ENCODE data around the gene PYGB. TPM values are rescaled to one million over a fixed set of nuclear protein-coding genes. Genes with fewer than 3 reads are reported as not detected.

The PYGB gene
- total RNA-seq, 1 donor from 2014 or later, result 117 TPM

DNA sequence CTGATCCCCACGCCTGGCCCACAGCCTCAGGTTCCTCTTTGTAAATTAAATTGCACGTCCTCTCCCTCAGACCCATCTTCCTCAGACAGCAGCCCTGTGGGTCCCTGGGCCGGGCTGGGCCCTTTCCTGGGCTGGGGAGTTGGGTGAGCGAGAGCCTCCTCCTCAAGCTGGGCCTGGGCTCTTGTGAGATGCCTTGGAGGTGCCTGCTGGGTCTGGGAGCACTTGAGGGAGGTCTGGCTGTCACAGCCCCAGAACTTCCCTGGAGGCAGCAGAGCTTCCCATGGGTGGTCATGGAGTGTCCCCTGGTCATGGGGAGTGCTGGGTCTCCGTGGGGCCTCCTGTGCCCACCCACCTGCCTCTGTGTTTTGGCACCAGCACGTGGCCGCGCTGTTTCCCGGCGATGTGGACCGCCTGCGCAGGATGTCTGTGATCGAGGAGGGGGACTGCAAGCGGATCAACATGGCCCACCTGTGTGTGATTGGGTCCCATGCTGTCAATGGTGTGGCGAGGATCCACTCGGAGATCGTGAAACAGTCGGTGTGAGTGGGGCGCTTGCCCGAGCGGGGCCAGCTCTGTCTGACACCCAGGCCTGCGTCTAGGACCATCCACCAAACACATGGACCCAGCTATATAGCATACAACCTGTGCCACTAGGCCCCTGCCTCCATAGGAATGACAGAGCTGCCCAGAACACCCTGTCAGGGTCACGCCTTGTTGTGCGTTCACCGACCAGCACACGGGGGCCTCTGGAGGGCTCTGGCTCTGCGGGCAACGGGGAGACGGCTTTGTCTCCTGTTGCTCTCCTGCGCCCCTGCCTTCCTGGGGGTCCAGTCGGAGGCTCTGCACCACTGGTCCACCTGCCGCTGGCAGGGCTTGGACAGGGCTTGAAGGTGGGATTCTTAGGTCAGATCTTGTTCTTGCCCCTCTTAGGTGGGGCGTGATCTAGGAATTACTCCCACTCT, 33.0 kb downstream of the PYGB start:
- Histone ChIP-seq H3K4me3 (no peak overlapping the region), H3K36me3 (peaks cover 0 to 91% of the 10 kb centered on the region in 2 donors), H3K9me3 (no peaks in the 10 kb centered on the region), H3K27ac (no peak overlapping the region), H3K27me3 (no peaks in the 10 kb centered on the region), H3K4me1 (no peaks in the 10 kb centered on the region)
- intact Hi-C loops (cut with DNase I), result no loop called here
- no peak for DNase-seq (ENCODE audit: extremely low spot score in 2 of 2)
- no peak for TF ChIP-seq POLR2A (IDR thresholded peaks at IDR 0.05)
- TF ChIP-seq, protein P1, sequence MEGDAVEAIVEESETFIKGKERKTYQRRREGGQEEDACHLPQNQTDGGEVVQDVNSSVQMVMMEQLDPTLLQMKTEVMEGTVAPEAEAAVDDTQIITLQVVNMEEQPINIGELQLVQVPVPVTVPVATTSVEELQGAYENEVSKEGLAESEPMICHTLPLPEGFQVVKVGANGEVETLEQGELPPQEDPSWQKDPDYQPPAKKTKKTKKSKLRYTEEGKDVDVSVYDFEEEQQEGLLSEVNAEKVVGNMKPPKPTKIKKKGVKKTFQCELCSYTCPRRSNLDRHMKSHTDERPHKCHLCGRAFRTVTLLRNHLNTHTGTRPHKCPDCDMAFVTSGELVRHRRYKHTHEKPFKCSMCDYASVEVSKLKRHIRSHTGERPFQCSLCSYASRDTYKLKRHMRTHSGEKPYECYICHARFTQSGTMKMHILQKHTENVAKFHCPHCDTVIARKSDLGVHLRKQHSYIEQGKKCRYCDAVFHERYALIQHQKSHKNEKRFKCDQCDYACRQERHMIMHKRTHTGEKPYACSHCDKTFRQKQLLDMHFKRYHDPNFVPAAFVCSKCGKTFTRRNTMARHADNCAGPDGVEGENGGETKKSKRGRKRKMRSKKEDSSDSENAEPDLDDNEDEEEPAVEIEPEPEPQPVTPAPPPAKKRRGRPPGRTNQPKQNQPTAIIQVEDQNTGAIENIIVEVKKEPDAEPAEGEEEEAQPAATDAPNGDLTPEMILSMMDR (IDR thresholded peaks at IDR 0.05), result no peak
- TF ChIP-seq POLR2AphosphoS5 (IDR thresholded peaks at IDR 0.05; ENCODE audit: insufficient read depth in 1 of 2, low read depth in 1 of 2), result no peak

DNA sequence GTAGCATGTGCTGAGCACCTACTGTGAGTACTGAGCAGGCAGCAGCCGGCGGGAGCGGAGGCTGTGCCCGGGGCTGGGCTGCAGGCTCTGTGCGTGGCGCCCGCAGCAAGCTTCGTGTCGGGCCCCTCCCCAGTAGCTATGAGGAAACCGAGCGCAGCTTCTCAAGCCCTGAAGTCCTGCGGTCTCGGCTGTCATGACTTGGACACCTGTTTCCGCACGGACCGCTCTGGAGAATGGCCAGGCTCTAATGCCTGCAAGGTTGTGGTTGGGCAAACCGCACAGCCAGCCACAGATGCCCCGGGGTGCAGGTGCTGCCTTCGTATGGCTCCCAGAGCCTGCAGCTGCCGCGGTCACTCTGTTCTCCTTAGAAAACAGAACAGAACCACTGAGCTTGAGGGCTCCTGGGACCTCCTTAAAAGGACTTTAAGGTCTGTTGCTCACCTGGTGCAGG, 33.7 kb downstream of the PYGB start:
- no peaks in the 10 kb centered on the region for H3K4me1 ChIP-seq
- H3K4me3 ChIP-seq, result no peak overlapping the region
- no peaks in the 10 kb centered on the region for H3K27me3 ChIP-seq
- peaks cover 0 to 93% of the 10 kb centered on the region in 2 donors for H3K36me3 ChIP-seq
- intact Hi-C loops (cut with DNase I), result no loop called here
- TF ChIP-seq, protein P1 (IDR thresholded peaks at IDR 0.05), result no peak
- TF ChIP-seq POLR2AphosphoS5 (IDR thresholded peaks at IDR 0.05; ENCODE audit: insufficient read depth in 1 of 2, low read depth in 1 of 2) (no peak), POLR2A (IDR thresholded peaks at IDR 0.05) (no peak)
- H3K27ac ChIP-seq, result no peak overlapping the region
- DNase-seq (ENCODE audit: extremely low spot score in 2 of 2), result no peak
- no peaks in the 10 kb centered on the region for H3K9me3 ChIP-seq

DNA sequence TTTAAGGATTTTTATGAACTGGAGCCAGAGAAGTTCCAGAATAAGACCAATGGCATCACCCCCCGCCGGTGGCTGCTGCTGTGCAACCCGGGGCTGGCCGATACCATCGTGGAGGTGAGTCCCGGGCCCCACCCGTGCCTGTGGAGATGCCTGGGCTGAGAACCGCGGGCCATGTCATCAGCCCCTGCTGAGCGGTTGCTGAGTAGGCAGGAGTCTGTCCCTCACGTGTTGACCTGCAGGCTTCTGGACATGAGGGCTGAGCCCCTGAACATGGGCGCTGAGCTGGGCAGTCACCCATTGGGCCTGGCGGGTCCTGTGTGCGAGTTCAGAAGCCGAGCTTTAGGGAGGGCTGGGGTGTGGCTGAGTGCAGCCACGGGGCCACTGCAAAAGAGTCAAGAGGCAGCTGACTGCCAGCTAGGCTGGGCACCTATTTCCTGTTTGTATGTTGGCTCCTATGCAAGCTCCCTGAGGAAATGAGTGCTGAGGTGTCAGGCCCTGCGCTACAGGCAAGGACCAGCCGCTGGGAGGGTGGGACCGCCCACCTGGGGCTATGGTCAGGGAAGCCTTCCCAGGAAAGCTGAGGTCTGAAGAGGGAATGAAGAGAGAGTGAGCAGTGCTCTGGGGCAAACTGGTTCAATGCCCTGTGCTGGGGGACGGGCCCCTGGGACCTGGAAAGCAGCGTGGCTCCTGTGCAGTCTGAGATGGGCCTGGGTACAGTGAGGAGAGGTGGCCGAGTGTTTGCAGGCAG, 34.3 kb downstream of the PYGB start:
- H3K9me3 ChIP-seq, result no peaks in the 10 kb centered on the region
- H3K4me3 ChIP-seq, result no peak overlapping the region
- peaks cover 0 to 93% of the 10 kb centered on the region in 2 donors for H3K36me3 ChIP-seq
- no peaks in the 10 kb centered on the region for H3K27me3 ChIP-seq
- TF ChIP-seq, protein P1 (IDR thresholded peaks at IDR 0.05), result no peak
- no peak for TF ChIP-seq POLR2AphosphoS5 (IDR thresholded peaks at IDR 0.05; ENCODE audit: insufficient read depth in 1 of 2, low read depth in 1 of 2)
- no peak for TF ChIP-seq POLR2A (IDR thresholded peaks at IDR 0.05)
- intact Hi-C loops (cut with DNase I), result no loop called here
- H3K4me1 ChIP-seq, result no peaks in the 10 kb centered on the region
- H3K27ac ChIP-seq, result no peak overlapping the region
- DNase-seq (ENCODE audit: extremely low spot score in 2 of 2), result no peak

DNA sequence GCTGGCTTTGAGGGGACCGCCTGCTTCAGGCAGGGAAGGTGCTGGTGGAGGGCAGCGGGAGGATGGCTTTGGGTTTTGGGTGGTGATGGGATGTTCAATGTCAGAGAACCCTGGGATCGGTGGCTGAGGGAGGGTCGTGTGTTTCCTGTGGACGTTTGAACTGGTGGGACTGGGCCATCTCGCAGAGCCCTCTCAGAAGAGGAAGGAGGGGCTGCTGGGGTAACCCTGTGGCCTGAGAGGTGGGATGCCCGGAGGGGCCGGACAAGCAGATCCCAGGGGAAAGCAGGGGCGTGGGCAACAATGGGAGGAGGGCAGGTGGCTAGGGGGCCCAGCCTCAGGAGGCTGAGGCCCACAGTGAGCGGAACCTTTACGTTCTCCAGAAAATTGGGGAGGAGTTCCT, 34.9 kb downstream of the PYGB start:
- no peak overlapping the region for H3K4me3 ChIP-seq
- no peaks in the 10 kb centered on the region for H3K9me3 ChIP-seq
- no peaks in the 10 kb centered on the region for H3K27me3 ChIP-seq
- TF ChIP-seq, protein P1 (IDR thresholded peaks at IDR 0.05), result no peak
- no peak for TF ChIP-seq POLR2A (IDR thresholded peaks at IDR 0.05)
- TF ChIP-seq POLR2AphosphoS5 (IDR thresholded peaks at IDR 0.05; ENCODE audit: insufficient read depth in 1 of 2, low read depth in 1 of 2), result no peak
- DNase-seq (ENCODE audit: extremely low spot score in 2 of 2), result no peak
- intact Hi-C loops (cut with DNase I), result no loop called here
- no peak overlapping the region for H3K27ac ChIP-seq
- H3K4me1 ChIP-seq, result no peaks in the 10 kb centered on the region
- H3K36me3 ChIP-seq, result peaks cover 0 to 93% of the 10 kb centered on the region in 2 donors
